Stimulated activated naive CD4-positive, alpha-beta T cell treated with Interleukin-2 at 50 U/mL for 16 hours (primary cell): ENCODE measurements around the gene FDXR.
A peak's percentile ranks its signal among the peaks of the same experiment; 100 is the strongest.

Experiments
- DNase-seq: peaks from one replicate; lab custom pipeline; 2025; lab: John Stamatoyannopoulos, UW

Gene FDXR

DNA sequence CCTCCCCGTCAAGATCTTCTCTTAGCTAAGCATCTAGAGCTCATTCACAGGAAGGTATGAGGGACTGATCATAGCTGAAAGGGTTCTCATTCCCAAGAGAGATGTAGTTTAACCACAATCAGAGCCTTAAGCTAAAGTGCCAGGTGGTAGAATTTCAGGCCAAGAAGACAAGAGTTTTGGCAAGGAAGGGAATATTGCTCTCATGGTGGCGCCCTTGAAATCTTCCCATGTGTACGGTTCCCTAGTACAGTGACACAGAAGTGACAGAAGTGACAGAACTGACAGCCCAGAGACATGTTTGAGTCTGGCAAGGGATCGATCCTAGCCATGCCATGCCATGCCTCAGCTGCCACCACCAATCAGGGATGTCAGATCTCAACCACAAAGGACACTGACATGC, 15.6 kb downstream of the FDXR start:
- no peak for DNase-seq

DNA sequence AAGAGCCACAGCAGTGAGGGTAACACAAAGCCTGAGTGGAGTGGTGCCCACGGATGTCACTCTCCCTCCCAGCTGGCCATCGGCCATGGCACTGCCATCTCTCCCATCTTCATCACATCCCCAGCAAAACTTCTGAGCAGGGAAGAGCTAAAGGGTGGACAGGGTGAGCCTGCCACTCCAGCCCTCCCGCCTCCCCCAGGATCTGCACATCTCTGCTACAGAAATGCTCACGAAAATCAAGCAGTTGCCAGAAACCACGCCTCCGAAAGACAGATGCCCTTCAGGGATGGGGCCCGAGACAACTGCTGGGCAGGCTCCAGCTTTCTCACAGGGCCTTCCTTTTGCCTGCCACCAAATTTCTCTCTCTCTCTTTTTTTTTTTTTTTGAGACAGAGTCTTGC, 16.7 kb downstream of the FDXR start:
- no peak for DNase-seq

GRCh38 chr17:74855323-74855722, 17.5 kb downstream of the FDXR start:
- no peak for DNase-seq

DNA sequence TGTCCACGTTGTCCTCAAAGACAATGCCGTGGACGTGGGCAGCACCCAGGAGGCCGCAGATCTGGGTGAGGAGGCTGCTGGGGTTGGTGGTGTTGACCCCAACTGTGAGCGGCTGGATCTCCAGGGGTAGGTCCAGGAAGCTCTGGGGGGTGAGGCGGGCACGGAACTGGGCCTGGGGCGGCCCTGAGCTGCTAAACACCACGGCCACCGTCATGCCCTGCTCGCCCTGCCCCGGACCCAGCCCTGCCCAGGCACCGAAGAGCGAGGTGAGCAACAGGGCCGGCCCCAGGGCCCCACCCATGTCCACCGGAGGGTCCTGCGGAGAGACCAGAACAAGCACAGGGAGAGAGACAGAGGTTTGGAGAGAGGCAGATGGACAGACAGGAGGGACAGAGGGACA, 18.0 kb downstream of the FDXR start:
- no peak for DNase-seq

DNA sequence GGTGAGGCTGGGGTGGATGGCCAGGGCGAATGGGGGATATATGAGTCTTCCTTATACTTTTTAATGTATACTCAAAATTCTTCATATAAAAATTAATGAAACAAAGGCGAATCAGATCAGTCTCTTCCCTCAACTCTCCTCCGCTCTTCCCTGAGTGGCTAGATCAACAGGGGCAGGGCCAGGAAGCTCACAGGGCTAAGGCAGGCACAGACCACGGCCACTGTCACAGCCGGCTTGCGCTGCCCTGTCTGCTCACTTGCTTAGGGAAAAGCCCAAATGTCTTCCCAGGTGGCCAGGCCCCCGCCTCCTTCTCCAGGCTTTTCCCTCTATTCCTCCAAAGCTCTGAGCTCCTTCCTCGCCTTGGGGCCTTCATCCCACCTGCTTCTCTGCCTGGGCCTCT, 19.1 kb downstream of the FDXR start:
- no peak for DNase-seq

DNA sequence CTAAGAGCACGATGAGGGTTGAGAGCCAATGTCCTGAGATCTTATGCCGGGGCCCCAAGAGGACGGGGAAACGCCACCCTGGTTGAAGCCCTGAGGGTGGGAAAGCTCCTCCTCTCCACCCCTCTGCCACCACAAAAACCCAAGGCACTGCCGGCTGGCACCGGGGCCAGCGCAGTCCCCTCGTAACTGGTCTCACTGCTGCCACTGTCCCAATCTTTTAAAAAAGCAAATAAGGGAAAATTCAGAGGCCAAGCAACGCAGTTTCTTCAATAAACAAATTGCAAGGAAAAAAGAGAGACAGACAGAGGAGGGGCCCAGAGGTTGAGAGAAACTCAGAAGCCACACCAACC, 19.8 kb downstream of the FDXR start:
- DNase-seq = no peak

DNA sequence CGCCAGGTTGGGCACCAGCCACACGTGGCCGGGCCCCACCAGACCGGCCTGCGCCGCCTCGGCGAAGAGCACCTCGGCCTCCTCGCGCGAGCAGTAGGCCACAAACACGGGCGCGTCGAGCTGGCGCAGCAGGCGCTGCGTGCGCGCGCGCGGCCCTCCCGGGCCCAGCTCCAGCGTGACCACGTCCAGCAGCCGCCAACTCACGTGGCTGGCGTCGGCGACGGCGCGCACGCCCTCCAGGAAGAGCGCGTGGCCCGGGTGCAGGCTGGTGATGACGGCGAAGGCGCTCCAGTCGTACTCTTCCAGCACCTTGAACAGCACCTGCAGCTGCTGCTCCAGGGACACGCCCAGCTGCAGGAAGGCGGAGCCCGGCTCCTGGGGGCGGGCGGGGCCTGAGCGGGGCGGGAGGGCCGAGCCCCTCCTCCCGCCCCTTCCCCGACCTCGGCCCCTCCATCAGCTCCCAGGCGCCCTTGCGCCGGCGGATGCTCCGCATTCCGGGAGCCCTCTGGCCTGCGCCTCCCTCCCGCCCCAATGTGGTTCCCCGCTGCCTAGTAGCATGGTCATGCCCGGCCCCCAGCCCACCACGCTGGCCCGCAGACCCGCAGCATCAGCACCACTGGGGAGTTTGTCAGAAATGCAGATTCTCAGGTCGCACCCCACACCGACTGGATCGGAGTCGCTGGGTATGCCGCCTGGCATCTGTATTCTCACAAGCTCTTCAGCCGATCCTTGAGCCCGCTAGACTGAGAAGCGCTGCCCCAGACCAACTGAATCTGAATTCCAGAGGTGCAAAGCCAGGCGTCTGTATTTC, 20.4 kb downstream of the FDXR start:
- DNase-seq = peak; percentile 62

GRCh38 chr17:74851612-74852236, 21.1 kb downstream of the FDXR start:
- no peak for DNase-seq

- no peak for DNase-seq
These were observed 21.9 kb downstream of the FDXR start for GRCh38 chr17:74850914-74851313.

- no peak for DNase-seq
These were observed 22.5 kb downstream of the FDXR start for GRCh38 chr17:74850310-74850709.

- no peak for DNase-seq
These were observed 24.0 kb downstream of the FDXR start for GRCh38 chr17:74848656-74849399.

DNA sequence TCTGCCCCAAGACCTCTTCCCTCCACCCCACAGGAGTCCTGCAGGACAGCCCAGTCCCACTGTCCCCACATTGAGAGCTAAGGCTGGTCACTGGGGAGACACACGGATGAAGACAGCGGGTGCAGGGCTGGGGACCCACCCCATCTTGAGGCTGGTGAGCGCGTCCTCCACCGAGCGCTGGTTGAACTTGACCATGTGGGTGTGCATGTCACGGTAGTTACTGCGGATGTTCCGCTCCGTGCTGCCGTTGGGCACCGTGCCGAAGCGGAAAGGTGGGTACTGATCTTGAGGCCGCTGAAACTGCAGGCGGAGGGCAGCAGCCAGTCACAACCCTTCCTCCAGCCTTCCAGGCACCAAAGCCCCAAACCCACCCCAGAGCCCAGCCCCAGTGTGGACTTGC, 26.2 kb downstream of the FDXR start:
- no peak for DNase-seq

DNA sequence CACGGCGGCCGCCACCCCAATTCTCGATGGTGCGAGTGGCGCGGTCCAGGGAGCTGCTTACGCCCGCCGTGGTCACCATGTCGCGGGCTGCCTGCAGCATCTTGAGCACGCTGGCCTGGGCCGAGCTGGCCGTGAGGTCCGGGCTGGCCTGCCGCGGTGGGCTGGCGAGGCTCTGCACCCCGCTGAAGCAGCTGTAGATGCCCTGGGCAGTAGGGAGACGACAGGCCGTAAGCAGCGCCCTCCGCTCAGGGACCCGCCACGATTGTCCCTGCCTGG, 29.5 kb downstream of the FDXR start:
- DNase-seq = no peak

DNA sequence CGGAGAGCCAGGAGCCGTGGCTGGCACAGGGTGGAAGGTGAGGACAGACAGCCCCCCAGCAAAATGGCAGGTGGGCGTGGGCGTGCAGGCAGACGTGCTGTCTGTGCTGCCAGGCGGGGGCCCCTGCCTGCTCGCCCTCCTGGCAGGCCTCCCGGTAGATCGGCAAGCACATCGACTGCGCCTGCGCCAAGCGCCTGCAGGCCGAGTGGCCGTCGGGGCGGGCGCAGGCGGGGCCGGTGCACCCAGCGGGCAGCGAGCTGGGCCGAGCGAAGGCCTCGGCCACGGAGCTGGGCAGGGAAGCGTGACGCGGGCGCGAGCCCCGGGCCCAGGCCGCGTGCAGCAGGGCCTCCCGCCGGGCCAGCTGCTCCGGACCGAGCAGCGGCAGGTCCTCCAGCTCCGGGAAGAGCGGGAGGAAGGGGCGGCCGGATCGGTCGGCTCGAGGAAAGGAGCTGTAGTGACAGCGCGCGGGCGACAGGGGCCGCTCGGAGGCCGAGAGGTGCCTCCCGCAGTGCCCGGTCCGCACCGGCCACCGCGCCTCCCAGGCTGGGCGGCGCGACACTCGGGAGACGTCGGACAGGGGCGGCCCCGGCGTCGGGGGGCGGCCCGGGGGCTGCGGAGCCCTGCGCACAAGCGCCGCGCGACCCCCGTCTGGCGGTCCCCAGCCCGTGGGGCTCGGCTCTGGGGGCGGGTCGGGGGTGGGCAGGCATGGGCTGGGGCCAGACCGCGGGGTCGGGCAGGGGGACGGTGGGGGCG, 30.0 kb downstream of the FDXR start:
- DNase-seq = no peak

- no peak for DNase-seq
These were observed 30.6 kb downstream of the FDXR start for GRCh38 chr17:74842146-74842598.

GRCh38 chr17:74840989-74841666, 31.7 kb downstream of the FDXR start:
- no peak for DNase-seq

DNA sequence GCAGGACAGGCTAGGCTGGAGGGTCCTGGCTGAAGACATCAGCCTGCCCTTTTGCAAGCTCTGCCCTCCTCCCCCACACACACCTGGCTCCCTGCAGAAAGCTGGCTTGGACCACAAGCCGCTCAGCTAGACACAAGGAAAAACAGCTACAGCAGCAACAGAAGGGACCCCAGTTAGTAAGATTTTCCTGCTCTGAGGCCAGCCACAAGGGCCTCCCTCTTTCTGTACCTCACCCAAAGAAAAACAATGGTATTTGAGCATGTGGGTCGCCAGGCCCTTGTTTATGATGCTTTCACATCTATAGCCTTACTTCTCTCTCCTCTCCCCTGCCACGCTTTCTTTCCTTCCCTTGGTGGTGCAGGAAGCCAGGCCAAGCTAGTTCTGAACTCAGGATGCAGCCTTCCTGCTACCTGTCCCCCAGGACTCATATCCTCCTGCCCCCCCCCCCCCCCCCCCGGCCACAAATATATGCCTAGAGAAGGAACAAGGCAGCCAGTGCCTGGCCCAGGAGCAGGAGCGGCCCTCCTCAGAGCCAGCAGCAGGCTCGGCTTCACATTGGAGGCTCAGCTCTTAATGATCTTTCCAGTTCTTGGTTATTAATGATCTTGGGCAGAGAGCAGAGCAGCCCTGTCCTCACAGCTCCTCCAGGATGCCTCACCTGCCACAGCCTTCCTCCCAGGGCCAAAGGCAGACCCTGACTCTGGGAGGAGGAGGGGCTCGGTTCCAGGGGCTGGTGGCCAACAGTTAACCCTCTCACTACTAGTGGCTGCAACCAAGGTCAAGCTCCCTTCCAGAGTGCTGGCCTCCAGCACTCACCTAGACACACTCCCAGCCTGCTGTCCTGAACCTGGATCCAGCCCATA, 32.6 kb downstream of the FDXR start:
- DNase-seq = no peak

GRCh38 chr17:74838274-74838673, 34.5 kb downstream of the FDXR start:
- no peak for DNase-seq

DNA sequence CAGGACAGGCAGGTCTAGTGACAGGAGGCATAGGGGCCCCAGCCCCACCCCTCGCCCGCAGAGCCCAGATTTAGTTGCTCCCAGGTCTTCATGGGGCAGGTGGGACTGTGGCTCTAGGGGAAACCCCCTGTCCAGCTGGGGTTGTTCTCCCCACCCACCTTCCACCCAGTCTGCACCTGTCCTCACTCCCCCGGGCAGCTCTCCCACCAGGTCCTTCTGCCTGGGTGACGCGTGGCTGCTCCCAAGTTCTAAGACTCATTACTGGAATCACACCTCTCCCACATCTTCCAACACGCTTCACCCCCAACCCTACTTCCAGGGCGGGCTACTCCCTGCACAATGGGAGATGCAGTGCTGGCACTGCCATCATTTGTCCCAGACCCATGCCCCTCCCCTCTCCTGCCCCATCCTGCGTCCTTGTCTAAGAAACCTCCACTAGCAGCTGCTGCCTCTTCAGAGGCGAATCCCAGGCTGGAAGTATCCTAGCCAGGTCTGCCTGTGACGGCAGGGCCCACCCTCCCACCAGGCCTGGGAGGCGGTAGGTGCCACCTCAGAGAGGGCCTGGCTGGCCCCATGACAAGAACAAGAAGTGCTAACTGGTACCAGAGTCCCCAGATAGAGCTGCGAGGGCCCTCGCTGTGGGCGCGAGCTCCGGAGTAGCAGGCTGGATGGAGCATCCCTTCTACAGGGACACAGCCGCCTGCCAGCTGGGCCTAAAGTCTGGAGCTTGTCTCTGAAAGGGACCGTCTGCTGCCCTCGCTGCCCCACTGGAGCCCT, 35.9 kb downstream of the FDXR start:
- no peak for DNase-seq

GRCh38 chr17:74836191-74836590, 36.6 kb downstream of the FDXR start:
- no peak for DNase-seq
